IPS DF 4.7 (cell line): ENCODE data around the gene PSIP1.
"Not testable (repeated sequence)": the region's sequence is repeated elsewhere in the genome, so short reads cannot be mapped to it uniquely, and the experiment has no call there.

ENCODE experiments used
- DNase-seq: peaks from one replicate; pipeline ENCODE4 v3.0.0-alpha.2; 2013; ENCODE audit warnings: low spot score; ENCODE audit errors: extremely low read depth

Gene PSIP1

GRCh38 chr9:15505921-15506320 is 4.8 kb downstream of the PSIP1 start:
- no peak for DNase-seq

- DNase-seq, result no peak
These were observed 9.0 kb downstream of the PSIP1 start for GRCh38 chr9:15501803-15502202.

GRCh38 chr9:15501179-15501578 is 9.6 kb downstream of the PSIP1 start:
- no peak for DNase-seq

GRCh38 chr9:15499139-15499538 is 11.6 kb downstream of the PSIP1 start:
- no peak for DNase-seq

GRCh38 chr9:15498246-15498995 is 12.3 kb downstream of the PSIP1 start:
- DNase-seq, result no peak

GRCh38 chr9:15492485-15493150 is 18.2 kb downstream of the PSIP1 start:
- no peak for DNase-seq

GRCh38 chr9:15491950-15492349 is 18.8 kb downstream of the PSIP1 start:
- no peak for DNase-seq

GRCh38 chr9:15485836-15486666 is 24.7 kb downstream of the PSIP1 start:
- no peak for DNase-seq

GRCh38 chr9:15484802-15485201 is 26.0 kb downstream of the PSIP1 start:
- no peak for DNase-seq

GRCh38 chr9:15482146-15482545 is 28.6 kb downstream of the PSIP1 start:
- DNase-seq, result no peak

GRCh38 chr9:15480028-15480427 is 30.7 kb downstream of the PSIP1 start:
- no peak for DNase-seq

GRCh38 chr9:15475923-15476536 is 34.7 kb downstream of the PSIP1 start:
- DNase-seq, result no peak

GRCh38 chr9:15469862-15470261 is 40.9 kb downstream of the PSIP1 start:
- no peak for DNase-seq

- DNase-seq, result no peak
These were observed 41.4 kb downstream of the PSIP1 start for GRCh38 chr9:15469406-15469805.

GRCh38 chr9:15468145-15468544 is 42.6 kb downstream of the PSIP1 start:
- DNase-seq, result no peak

GRCh38 chr9:15461601-15462000 is 49.2 kb downstream of the PSIP1 start:
- DNase-seq, result no peak

- DNase-seq, result no peak
These were observed 49.7 kb downstream of the PSIP1 start for GRCh38 chr9:15461056-15461455.

- DNase-seq, result no peak
These were observed 56.8 kb downstream of the PSIP1 start for GRCh38 chr9:15453956-15454355.

- no peak for DNase-seq
These were observed 66.6 kb downstream of the PSIP1 start for GRCh38 chr9:15444141-15444540.

GRCh38 chr9:15442264-15442663 is 68.5 kb downstream of the PSIP1 start:
- not testable (repeated sequence) for DNase-seq

- not testable (repeated sequence) for DNase-seq
These were observed 68.9 kb downstream of the PSIP1 start for GRCh38 chr9:15441841-15442240.

GRCh38 chr9:15438891-15439290 is 71.9 kb downstream of the PSIP1 start:
- DNase-seq, result no peak
